ENCODE results near the gene EFNA5.

GRCh38 chr5:107571621-107572536 is 98.9 kb downstream of the EFNA5 start:
- TF ChIP-seq CTCF (IDR thresholded peaks at IDR 0.05; ENCODE audit: low read depth, low read length, missing input control): peak; percentile 98
- TF ChIP-seq MAX (IDR thresholded peaks at IDR 0.05): peak; percentile 43
- TF ChIP-seq JUND (IDR thresholded peaks at IDR 0.05): no peak

Measured in liver (tissue), 3 donors.